Measurements from ENCODE around the gene CTDSPL2.

GRCh38 chr15:44554934-44555723 is 127.7 kb downstream of the CTDSPL2 start:
- no peak for TF ChIP-seq CTCF (conservative IDR thresholded peaks at IDR 0.05; ENCODE audit: low read depth, low read length)
- no peak for TF ChIP-seq EZH2 (IDR thresholded peaks at IDR 0.05; ENCODE audit: borderline replicate concordance, low read depth, low read length, poor library complexity, severe bottlenecking)

All from A673 (cell line).